Ovary (tissue), 9 donors: ENCODE data around the gene SPRED3. TPM values are rescaled to one million over a fixed set of nuclear protein-coding genes. Genes with fewer than 3 reads are reported as not detected.

Source experiments
- DNase-seq, 5 donors: peaks; one replicate each; pipeline ENCODE4 v3.0.0-alpha.2; 2019 to 2020
- H3K27ac ChIP-seq, 2 donors: fragments of 200-600 bp; one replicate each; pipeline versions ENCODE4 v1.5.1 to v1.8.0; 2019 to 2022
- H3K27me3 ChIP-seq: fragments of 200-600 bp; one replicate; pipeline ENCODE4 v1.8.0; 2022
- H3K36me3 ChIP-seq: fragments of 200-600 bp; sonication (generic); one replicate; pipeline ENCODE4 v1.5.1; 2019
- H3K4me1 ChIP-seq: one replicate; pipeline ENCODE4 v1.8.1; 2013; ENCODE audit warnings: mild to moderate bottlenecking, moderate library complexity; ENCODE audit not compliant: insufficient read depth
- H3K4me3 ChIP-seq: fragments of 200-600 bp; sonication (generic); one replicate; pipeline ENCODE4 v1.5.1; 2017
- H3K9me3 ChIP-seq, 2 donors: fragments of 200-600 bp in 1 of 2; sonication (generic) in 1 of 2; one replicate each; pipeline versions ENCODE4 v1.5.1 to v1.8.1; 2013 to 2019; ENCODE audit warnings: mild to moderate bottlenecking in 1 of 2, moderate library complexity in 1 of 2
- CTCF ChIP-seq, 3 donors: fragments of 450-650 bp in 2 of 3; fragments of 200-600 bp in 1 of 3; IDR thresholded peaks; one replicate each; pipeline versions ENCODE4 v1.5.1 to v1.8.0; 2016 to 2022; ENCODE audit warnings: antibody characterized with exemption in 3 of 3, mild to moderate bottlenecking in 1 of 3
- EP300 ChIP-seq: sonication (generic); formaldehyde crosslinking; IDR thresholded peaks from one replicate; pipeline ENCODE4 v1.6.1; 2017; ENCODE audit warnings: antibody characterized with exemption
- POLR2A ChIP-seq: fragments of 450-650 bp; IDR thresholded peaks from one replicate; pipeline ENCODE4 v1.6.1; 2017; ENCODE audit warnings: antibody characterized with exemption, mild to moderate bottlenecking, moderate library complexity
- WGBS, 3 donors: extraction: QIAGEN DNeasy Blood & Tissue Kit in 1 of 3; methylation state at CpG; one replicate each; pipeline versions ENCODE4 v1.1.5 to v1.1.7; 2013 to 2017; 5-methylcytosine and 5-hydroxymethylcytosine counted together
- intact Hi-C, 4 donors: fragments of 100-400 bp; cut with DNase I; formaldehyde crosslinking; loops; one replicate each; pipeline versions ENCODE4 v1.11.0 to v1.15.1; 2022 to 2023
- polyA plus RNA-seq, 2 donors: library from polyadenylated mRNA; stranded (reverse); fragments of 200-250 nt in 1 of 2; fragments of 350-450 nt in 1 of 2; fragmentation: Illumina TruSeq in 1 of 2; extraction: RNeasy Lipid Tissue Mini Kit (QIAGEN cat#74804) in 1 of 2; gene quantifications; one replicate each; pipeline ENCODE4 v1.2.3, GENCODE V29; 2013 to 2014
- total RNA-seq, 7 donors: library from RNA; depleted of rRNA in 2 of 7; stranded (reverse); fragments of >200 nt in 2 of 7; fragmentation: NEBNext Ultra II Directional in 3 of 7; extraction: Animal tissue kit (Norgen Biotek cat#: 25700) in 3 of 7; gene quantifications; one replicate each; pipeline versions ENCODE4 v1.1.0 to v1.2.4, GENCODE V29; 2016 to 2023
- donor health status: DM: no; HTN: no; CAD: no; lungs with moderate emphysema.
- donor health status: DM: no; HTN: no; CAD: no.
- donor health status: Bipolar disorder and iron deficiency.
- donor health status: DM: yes; HTN: yes; CAD: no.
- donor health status: DM: no; HTN: no; CAD: no.
- donor health status: DM: yes; HTN: yes; CAD: no.

SPRED3 gene
- total and polyA plus RNA-seq, 9 donors: 0.24 to 2.1 (median 0.84) TPM

DNA sequence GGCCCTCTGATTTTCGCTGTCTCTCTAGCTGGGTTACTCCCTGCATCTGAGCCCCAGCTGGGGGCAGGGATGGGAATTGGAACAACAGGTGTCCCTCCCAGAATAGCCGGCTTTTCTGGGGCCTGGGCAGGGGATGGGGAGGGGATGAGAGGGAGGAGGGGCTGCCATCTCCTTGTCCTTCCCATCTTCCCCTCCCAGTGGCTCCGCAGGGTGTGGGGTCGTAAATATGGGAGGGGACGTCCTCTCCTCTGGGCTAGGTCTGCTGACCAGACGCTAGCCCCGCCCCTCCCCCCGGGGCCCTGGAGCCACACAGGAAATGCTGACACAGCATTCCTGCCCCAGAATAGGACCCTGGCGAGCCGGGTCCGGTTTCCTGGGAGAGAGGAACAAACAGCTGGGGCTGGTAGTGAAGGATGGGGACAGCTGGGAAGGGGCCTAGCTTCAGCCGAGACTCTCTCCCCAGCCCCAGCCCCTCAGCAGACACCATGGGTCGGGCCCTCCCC, 46.1 kb downstream of the SPRED3 start:
- Histone ChIP-seq H3K36me3 (no peaks in the 10 kb centered on the region), H3K9me3 (no peaks in the 10 kb centered on the region), H3K27ac (no peak overlapping the region), H3K4me1 (no peaks in the 10 kb centered on the region), H3K27me3 (no peaks in the 10 kb centered on the region), H3K4me3 (no peak overlapping the region)
- intact Hi-C loops: no loop called here
- no peak for TF ChIP-seq EP300
- TF ChIP-seq CTCF (IDR thresholded peaks at IDR 0.05): no peak
- 9 to 14% (median 9%) methylated on average over 12 to 13 of the region's 13 CpGs for WGBS, 3 donors
- no peak for DNase-seq

GRCh38 chr19:38437295-38437694, 48.8 kb downstream of the SPRED3 start:
- Histone ChIP-seq H3K4me3 (no peak overlapping the region), H3K36me3 (no peaks in the 10 kb centered on the region), H3K4me1 (no peaks in the 10 kb centered on the region), H3K27ac (no peak overlapping the region), H3K27me3 (no peaks in the 10 kb centered on the region), H3K9me3 (no peaks in the 10 kb centered on the region)
- intact Hi-C loops: no loop called here
- no peak for DNase-seq
- TF ChIP-seq POLR2A: no peak
- 86 to 92% (median 88%) methylated on average over 6 of the region's 6 CpGs for WGBS, 3 donors

DNA sequence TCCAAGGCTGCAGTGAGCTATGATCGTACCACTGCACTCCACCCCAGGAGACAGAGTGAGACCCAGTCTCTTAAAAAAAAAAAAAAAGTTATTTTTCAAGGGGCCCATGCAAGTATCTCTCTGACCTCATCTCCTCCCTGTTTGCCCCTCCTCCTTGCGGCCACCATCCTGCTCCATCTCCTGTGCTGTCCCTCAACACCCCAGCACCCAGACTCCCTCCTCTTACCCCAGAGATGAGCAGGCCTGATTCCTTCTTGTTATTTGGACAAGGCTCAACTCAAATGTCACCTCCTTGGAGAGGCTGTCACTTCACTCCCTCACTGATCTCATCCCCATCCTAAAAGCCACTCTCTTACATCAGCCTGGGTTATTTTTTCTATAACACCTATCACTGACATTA, 49.4 kb downstream of the SPRED3 start:
- Histone ChIP-seq H3K36me3 (no peaks in the 10 kb centered on the region), H3K4me1 (no peaks in the 10 kb centered on the region), H3K27me3 (no peaks in the 10 kb centered on the region), H3K9me3 (no peaks in the 10 kb centered on the region), H3K27ac (no peak overlapping the region), H3K4me3 (no peak overlapping the region)
- 58 to 78% (median 64%) methylated on average over 2 of the region's 2 CpGs for WGBS, 3 donors
- DNase-seq: no peak
- TF ChIP-seq EP300: no peak
- TF ChIP-seq CTCF (IDR thresholded peaks at IDR 0.05): no peak
- TF ChIP-seq POLR2A: no peak
- intact Hi-C loops: no loop called here

- DNase-seq: no peak
- Histone ChIP-seq H3K27me3 (no peaks in the 10 kb centered on the region), H3K27ac (no peak overlapping the region), H3K4me1 (no peaks in the 10 kb centered on the region), H3K9me3 (no peaks in the 10 kb centered on the region), H3K4me3 (no peak overlapping the region), H3K36me3 (no peaks in the 10 kb centered on the region)
- 68 to 70% (median 69%) methylated on average over 14 of the region's 14 CpGs for WGBS, 3 donors
- intact Hi-C loops: no loop called here
- TF ChIP-seq CTCF (IDR thresholded peaks at IDR 0.05) (no peak), EP300 (no peak), POLR2A (no peak)
These were observed 52.1 kb downstream of the SPRED3 start for GRCh38 chr19:38440592-38440991.

- no peak overlapping the region for H3K4me3 ChIP-seq
- WGBS, 3 donors: 38 to 50% (median 40%) methylated on average over 7 of the region's 7 CpGs
- H3K27ac ChIP-seq: no peak overlapping the region
- no peaks in the 10 kb centered on the region for H3K9me3 ChIP-seq
- no peaks in the 10 kb centered on the region for H3K36me3 ChIP-seq
- TF ChIP-seq EP300 (no peak), POLR2A (no peak), CTCF (IDR thresholded peaks at IDR 0.05) (no peak)
- intact Hi-C loops: no loop called here
- DNase-seq: no peak
- H3K27me3 ChIP-seq: no peaks in the 10 kb centered on the region
- H3K4me1 ChIP-seq: no peaks in the 10 kb centered on the region
These were observed 53.3 kb downstream of the SPRED3 start for GRCh38 chr19:38441657-38442348.
